IMR-90 (cell line): ENCODE data around the gene ZNF747. TPM values are rescaled to one million over a fixed set of nuclear protein-coding genes. Genes with fewer than 3 reads are reported as not detected.

Experiments
- ATAC-seq: fragments of 200-7000 bp; cut with Tn5 transposase; 2 replicates; pipeline ENCODE4 v1.9.1; 2020; ENCODE audit warnings: low read depth, mild to moderate bottlenecking, moderate library complexity
- BruUV-seq: library from RNA; stranded (reverse); fragments of 400-500 nt; replicated peaks from 2 replicates; lab custom pipeline; 2021; lab: Mats Ljungman, UMichigan
- CTCF ChIA-PET: fragments of 300-600 bp; formaldehyde crosslinking; extraction: SDS; loops from one replicate; lab custom pipeline; 2021; ENCODE audit warnings: antibody characterized with exemption; lab: Yijun Ruan, JAX
- POLR2A ChIA-PET: fragments of 300-600 bp; sonication (Branson Sonifier 250); formaldehyde crosslinking; loops from one replicate; lab custom pipeline; 2022; ENCODE audit warnings: antibody characterized with exemption; ENCODE audit not compliant: unreplicated experiment; lab: Charles Lee
- DNase-seq: peaks from one replicate; pipeline ENCODE4 v3.0.0; 2013
- H2AFZ ChIP-seq: replicated peaks from 2 replicates; pipeline ENCODE3; 2013; ENCODE audit warnings: low read length, mild to moderate bottlenecking; ENCODE audit not compliant: poor library complexity
- H2AK5ac ChIP-seq: 2 replicates; pipeline ENCODE4 v1.6.1; 2013; ENCODE audit warnings: low read depth, low read length, inconsistent platforms
- H2AK9ac ChIP-seq: replicated peaks from 2 replicates; pipeline ENCODE3; 2013; ENCODE audit warnings: mild to moderate bottlenecking, low read depth, low read length, moderate library complexity; ENCODE audit not compliant: poor library complexity
- H2BK120ac ChIP-seq: 2 replicates; pipeline ENCODE4 v1.6.1; 2013; ENCODE audit warnings: low read depth, low read length, inconsistent platforms
- H2BK15ac ChIP-seq: 3 replicates; pipeline ENCODE4 v1.6.1; 2013; ENCODE audit warnings: low read depth, low read length, inconsistent platforms
- H2BK20ac ChIP-seq: 2 replicates; pipeline ENCODE4 v1.6.1; 2013; ENCODE audit warnings: low read depth, mild to moderate bottlenecking, inconsistent platforms, low read length, moderate library complexity
- H2BK5ac ChIP-seq: 2 replicates; pipeline ENCODE4 v1.6.1; 2013; ENCODE audit warnings: mild to moderate bottlenecking, low read depth, low read length, inconsistent platforms; ENCODE audit not compliant: poor library complexity, severe bottlenecking
- H3K14ac ChIP-seq: replicated peaks from 2 replicates; pipeline ENCODE4 v1.6.1; 2013; ENCODE audit warnings: low read depth, low read length, inconsistent platforms
- H3K18ac ChIP-seq: 2 replicates; pipeline ENCODE4 v1.6.1; 2013; ENCODE audit warnings: low read depth, low read length, control low read depth
- H3K23ac ChIP-seq: 2 replicates; pipeline ENCODE4 v1.6.1; 2013; ENCODE audit warnings: low read depth, low read length, inconsistent platforms
- H3K27ac ChIP-seq: 2 replicates; pipeline ENCODE4 v1.5.1; 2013; ENCODE audit warnings: mild to moderate bottlenecking, control low read depth, low read length; ENCODE audit not compliant: insufficient read depth
- H3K27me3 ChIP-seq: 2 replicates; pipeline ENCODE4 v1.6.1; 2013; ENCODE audit warnings: low read length; ENCODE audit not compliant: control insufficient read depth, insufficient read depth
- H3K36me3 ChIP-seq: 2 replicates; pipeline ENCODE4 v1.6.1; 2013; ENCODE audit warnings: low read length, mixed read lengths; ENCODE audit not compliant: control insufficient read depth, insufficient read depth
- H3K4ac ChIP-seq: 2 replicates; pipeline ENCODE4 v1.6.1; 2013; ENCODE audit warnings: low read depth, low read length, inconsistent platforms
- H3K4me1 ChIP-seq: 2 replicates; pipeline ENCODE4 v1.6.1; 2013; ENCODE audit warnings: low read length, mixed read lengths; ENCODE audit not compliant: control insufficient read depth, insufficient read depth
- H3K4me2 ChIP-seq: 2 replicates; pipeline ENCODE4 v1.6.1; 2013; ENCODE audit warnings: low read depth, mild to moderate bottlenecking, control low read depth, low read length, moderate library complexity
- H3K4me3 ChIP-seq: 2 replicates; pipeline ENCODE4 v1.5.1; 2013; ENCODE audit warnings: low read depth, mild to moderate bottlenecking, control low read depth, low read length, moderate library complexity; ENCODE audit not compliant: insufficient read depth
- H3K56ac ChIP-seq: 2 replicates; pipeline ENCODE4 v1.6.1; 2013; ENCODE audit warnings: low read length, inconsistent platforms; ENCODE audit not compliant: insufficient read depth; ENCODE audit errors: extremely low read depth
- H3K79me1 ChIP-seq, 2 experiments: 2 replicates each; pipeline ENCODE4 v1.6.1; 2013; ENCODE audit warnings: low read length in 2 of 2, inconsistent platforms in 1 of 2, low read depth in 1 of 2
- H3K9ac ChIP-seq: 2 replicates; pipeline ENCODE4 v1.6.1; 2013; ENCODE audit warnings: low read depth, low read length, control low read depth
- H3K9me1 ChIP-seq: 2 replicates; pipeline ENCODE4 v1.6.1; 2013; ENCODE audit warnings: low read length, inconsistent platforms; ENCODE audit not compliant: insufficient read depth
- H3K9me3 ChIP-seq: 2 replicates; pipeline ENCODE4 v1.6.1; 2013; ENCODE audit warnings: low read length; ENCODE audit not compliant: control insufficient read depth, insufficient read depth
- H4K20me1 ChIP-seq: 2 replicates; pipeline ENCODE4 v1.6.1; 2013; ENCODE audit warnings: low read length, inconsistent platforms; ENCODE audit not compliant: insufficient read depth
- H4K5ac ChIP-seq: 2 replicates; pipeline ENCODE4 v1.6.1; 2013; ENCODE audit warnings: mild to moderate bottlenecking, low read depth, low read length, control low read depth
- H4K8ac ChIP-seq, 2 experiments: 2 replicates each; pipeline ENCODE4 v1.6.1; 2013; ENCODE audit warnings: low read depth in 2 of 2, low read length in 2 of 2, control low read depth in 1 of 2, inconsistent platforms in 1 of 2
- H4K91ac ChIP-seq: 2 replicates; pipeline ENCODE4 v1.6.1; 2013; ENCODE audit warnings: low read depth, low read length, inconsistent platforms; ENCODE audit not compliant: insufficient read depth
- CHD1 ChIP-seq: IDR thresholded peaks from 2 replicates; pipeline ENCODE4 v1.6.1; 2012; ENCODE audit warnings: low read depth, low read length, improper control_type of control experiment
- FOS ChIP-seq: fragments of 150-350 bp; IDR thresholded peaks from 2 replicates; pipeline ENCODE4 v1.6.1; 2016; ENCODE audit warnings: low read depth, low read length
- MAFK ChIP-seq: IDR thresholded peaks from 2 replicates; pipeline ENCODE4 v1.6.1; 2012; ENCODE audit warnings: low read depth, low read length, improper control_type of control experiment
- MAZ ChIP-seq: IDR thresholded peaks from 2 replicates; pipeline ENCODE4 v1.6.1; 2012; ENCODE audit warnings: low read depth, mild to moderate bottlenecking, low read length, improper control_type of control experiment, moderate library complexity, borderline replicate concordance
- MXI1 ChIP-seq: IDR thresholded peaks from 2 replicates; pipeline ENCODE4 v1.6.1; 2012; ENCODE audit warnings: low read depth, mild to moderate bottlenecking, low read length, moderate library complexity, borderline replicate concordance
- RAD21 ChIP-seq: IDR thresholded peaks from 2 replicates; pipeline ENCODE4 v1.6.1; 2012; ENCODE audit warnings: low read length, improper control_type of control experiment
- WGBS, 2 experiments: methylation state at CpG; one replicate each; pipeline versions ENCODE4 v1.1.5 to v1.1.7; 2013; ENCODE audit warnings: missing lambda C conversion rate in 2 of 2; ENCODE audit not compliant: insufficient read length in 1 of 2; ENCODE audit errors: extremely low coverage in 2 of 2; 5-methylcytosine and 5-hydroxymethylcytosine counted together
- dilution Hi-C: fragments of 300-500 bp; cut with HindIII; formaldehyde crosslinking; loops from one replicate; pipeline ENCODE4 v1.14.3; 2018; ENCODE audit warnings: low sequenced_read_pairs; ENCODE audit not compliant: unreplicated experiment
- in situ Hi-C: fragments of 300-500 bp; cut with MboI; formaldehyde crosslinking; loops from 3 replicates; pipeline ENCODE4 v1.14.3; 2019; ENCODE audit warnings: low sequenced_read_pairs, inconsistent platforms, mixed read lengths
- intact Hi-C: fragments of 100-400 bp; cut with micrococcal nuclease; formaldehyde crosslinking; loops from 2 replicates; pipeline ENCODE4 v1.10.0; 2022
- polyA plus RNA-seq, 3 experiments: library from polyadenylated mRNA; depleted of rRNA; stranded (reverse); fragments of >200 nt; gene quantifications; 2 replicates each; pipeline ENCODE4 v1.2.3, GENCODE V29; 2012; ENCODE audit warnings: low replicate concordance in 1 of 3
- total RNA-seq: library from RNA; depleted of rRNA; stranded (reverse); fragments of >200 nt; gene quantifications from 2 replicates; pipeline ENCODE4 v1.2.3, GENCODE V29; 2012
- TF ChIP-seq, protein P1 (sequence below): fragments of 150-350 bp; IDR thresholded peaks from 2 replicates; pipeline ENCODE4 v1.6.1; 2017; ENCODE audit warnings: mild to moderate bottlenecking, antibody characterized with exemption, low read length, low read depth
- TF ChIP-seq, protein P2 (sequence below): fragments of 150-350 bp; IDR thresholded peaks from 2 replicates; pipeline ENCODE4 v1.6.1; 2016; ENCODE audit warnings: low read depth, mild to moderate bottlenecking, low read length, moderate library complexity, borderline replicate concordance

Gene ZNF747
- total and polyA plus RNA-seq, 2 of the 4 experiments (the other 2 are of a cell fraction), result 2.0 to 2.9 TPM

DNA sequence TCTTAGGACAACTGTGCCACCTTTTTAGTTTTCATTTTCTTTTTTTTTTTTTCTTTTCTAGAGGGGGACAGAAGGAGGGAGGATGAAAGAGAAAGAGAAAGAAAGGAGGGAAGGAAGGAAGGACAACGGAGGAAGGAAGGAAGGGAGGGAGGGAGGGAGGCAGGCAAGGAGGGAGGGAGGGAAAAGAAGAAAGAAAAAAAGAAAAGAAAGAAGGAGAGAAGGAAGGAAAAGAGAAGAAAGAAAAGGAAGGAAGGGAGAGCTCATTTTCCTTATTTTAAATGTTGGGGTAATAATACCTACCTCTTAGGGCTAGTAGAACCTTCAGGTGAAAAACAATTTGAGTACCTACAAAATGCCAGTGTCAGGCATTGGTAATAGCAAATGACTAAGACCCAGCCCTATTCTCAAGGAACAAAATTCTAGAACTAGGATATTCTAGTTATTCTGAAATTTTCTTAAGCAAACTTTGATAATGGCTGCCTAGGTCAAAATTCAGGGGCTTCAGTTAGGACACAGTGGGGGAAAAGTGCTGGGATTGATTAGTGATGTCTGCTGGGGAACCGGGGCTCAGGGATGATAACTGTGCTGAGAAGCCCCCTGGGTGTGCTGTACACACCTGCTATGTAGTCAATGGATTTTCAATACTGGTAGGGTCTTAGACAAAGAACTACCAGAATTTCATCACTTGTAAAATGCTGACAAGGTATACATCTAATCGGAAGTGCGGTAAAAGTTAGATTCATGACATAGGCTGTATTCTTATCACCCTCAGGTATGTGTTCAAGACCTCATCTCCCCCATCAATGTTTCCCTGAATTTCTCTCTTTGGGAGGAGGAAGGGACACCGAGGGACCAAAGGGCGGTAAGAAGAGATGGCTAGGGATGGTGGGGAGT, 31.0 kb downstream of the ZNF747 start (continued):
- TF ChIP-seq RAD21, result no peak

DNA sequence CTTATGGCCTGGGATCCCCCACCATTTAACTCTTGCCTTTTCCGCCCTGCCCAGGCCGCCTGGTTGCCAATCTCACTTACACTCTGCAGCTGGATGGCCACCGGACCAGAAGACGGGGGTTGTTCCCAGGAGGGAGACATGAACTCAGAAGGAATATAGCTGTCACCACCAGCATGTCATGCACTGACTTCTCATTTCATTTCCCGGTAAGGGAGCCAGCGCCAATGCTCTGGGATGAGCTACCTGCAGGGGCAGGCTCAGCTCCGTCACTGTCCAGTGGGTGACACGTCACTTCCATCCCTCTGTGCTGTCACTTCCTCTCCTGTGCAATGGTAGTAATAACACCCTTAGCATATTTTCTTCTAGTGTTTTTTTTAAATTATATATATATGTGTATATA, 35.4 kb downstream of the ZNF747 start:
- in situ Hi-C loops (no loop called here), dilution Hi-C loops (no loop called here), intact Hi-C loops (no loop called here)
- Histone ChIP-seq H3K9me1 (no peaks in the 10 kb centered on the region), H4K91ac (no peak overlapping the region), H2AK5ac (no peak overlapping the region), H3K4ac (no peak overlapping the region), H3K79me1 (no peaks in the 10 kb centered on the region), H4K20me1 (no peaks in the 10 kb centered on the region), H3K27ac (no peak overlapping the region), H2BK5ac (no peak overlapping the region), H4K8ac (no peak overlapping the region), H3K56ac (no peak overlapping the region), H2BK120ac (no peak overlapping the region), H2AK9ac (no peak overlapping the region), H3K27me3 (peaks cover 12% of the 10 kb centered on the region), H2BK20ac (no peak overlapping the region), H3K4me1 (no peaks in the 10 kb centered on the region), H3K9me3 (no peaks in the 10 kb centered on the region), H3K4me3 (no peak overlapping the region), H3K36me3 (no peaks in the 10 kb centered on the region), H2AFZ (peak overlapping the region; percentile 43), H3K14ac (no peak overlapping the region), H3K9ac (no peak overlapping the region), H2BK15ac (no peak overlapping the region), H3K23ac (no peak overlapping the region; the same call in 1 of the 2 replicates), H4K5ac (no peak overlapping the region), H3K18ac (no peak overlapping the region), H3K4me2 (no peak overlapping the region)
- no CpG with 5 or more reads among the region's 8 CpGs for WGBS, 2 experiments
- ATAC-seq (no peak), DNase-seq (no peak)
- ChIA-PET POLR2A (no interaction called here), CTCF (no interaction called here)
- no TSS peak for BruUV-seq
- TF ChIP-seq, protein P1, sequence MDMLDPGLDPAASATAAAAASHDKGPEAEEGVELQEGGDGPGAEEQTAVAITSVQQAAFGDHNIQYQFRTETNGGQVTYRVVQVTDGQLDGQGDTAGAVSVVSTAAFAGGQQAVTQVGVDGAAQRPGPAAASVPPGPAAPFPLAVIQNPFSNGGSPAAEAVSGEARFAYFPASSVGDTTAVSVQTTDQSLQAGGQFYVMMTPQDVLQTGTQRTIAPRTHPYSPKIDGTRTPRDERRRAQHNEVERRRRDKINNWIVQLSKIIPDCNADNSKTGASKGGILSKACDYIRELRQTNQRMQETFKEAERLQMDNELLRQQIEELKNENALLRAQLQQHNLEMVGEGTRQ, result no peak
- TF ChIP-seq MAFK (no peak), MAZ (no peak), MXI1 (no peak), FOS (no peak), CHD1 (no peak)
- TF ChIP-seq, protein P2, sequence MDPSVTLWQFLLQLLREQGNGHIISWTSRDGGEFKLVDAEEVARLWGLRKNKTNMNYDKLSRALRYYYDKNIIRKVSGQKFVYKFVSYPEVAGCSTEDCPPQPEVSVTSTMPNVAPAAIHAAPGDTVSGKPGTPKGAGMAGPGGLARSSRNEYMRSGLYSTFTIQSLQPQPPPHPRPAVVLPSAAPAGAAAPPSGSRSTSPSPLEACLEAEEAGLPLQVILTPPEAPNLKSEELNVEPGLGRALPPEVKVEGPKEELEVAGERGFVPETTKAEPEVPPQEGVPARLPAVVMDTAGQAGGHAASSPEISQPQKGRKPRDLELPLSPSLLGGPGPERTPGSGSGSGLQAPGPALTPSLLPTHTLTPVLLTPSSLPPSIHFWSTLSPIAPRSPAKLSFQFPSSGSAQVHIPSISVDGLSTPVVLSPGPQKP, result no peak
